ENCODE results near the gene FNBP1.

Gene FNBP1

DNA sequence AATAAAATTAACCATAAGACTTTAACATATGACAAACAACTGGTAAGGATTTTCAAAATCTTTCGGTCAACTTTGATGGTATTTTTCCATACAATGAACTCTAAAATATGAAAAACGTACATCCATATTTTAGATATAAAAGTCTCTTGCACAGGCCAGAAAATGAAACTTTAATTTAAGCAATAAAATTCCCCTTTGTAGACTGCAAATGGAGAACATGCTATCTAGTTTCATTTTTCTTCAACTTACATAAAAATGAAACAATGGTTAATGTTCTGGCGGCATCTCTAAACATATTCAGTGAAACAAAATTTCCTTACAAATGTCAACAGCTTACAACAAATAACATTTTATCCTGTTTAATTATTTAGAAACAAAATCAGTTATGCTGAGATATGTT lies 123.7 kb downstream of the FNBP1 start:
- DNase-seq (ENCODE audit: low read depth): no peak
- H3K4me3 ChIP-seq (ENCODE audit: low read length): no peak overlapping the region
- no peak for TF ChIP-seq CTCF (IDR thresholded peaks at IDR 0.05; ENCODE audit: insufficient read depth, low read depth, low read length, missing control alignments)

- no peak for TF ChIP-seq CTCF (IDR thresholded peaks at IDR 0.05; ENCODE audit: insufficient read depth, low read depth, low read length, missing control alignments)
- H3K4me3 ChIP-seq (ENCODE audit: low read length): no peak overlapping the region
- no peak for DNase-seq (ENCODE audit: low read depth)
These were observed 124.6 kb downstream of the FNBP1 start for GRCh38 chr9:129918296-129918950.

DNA sequence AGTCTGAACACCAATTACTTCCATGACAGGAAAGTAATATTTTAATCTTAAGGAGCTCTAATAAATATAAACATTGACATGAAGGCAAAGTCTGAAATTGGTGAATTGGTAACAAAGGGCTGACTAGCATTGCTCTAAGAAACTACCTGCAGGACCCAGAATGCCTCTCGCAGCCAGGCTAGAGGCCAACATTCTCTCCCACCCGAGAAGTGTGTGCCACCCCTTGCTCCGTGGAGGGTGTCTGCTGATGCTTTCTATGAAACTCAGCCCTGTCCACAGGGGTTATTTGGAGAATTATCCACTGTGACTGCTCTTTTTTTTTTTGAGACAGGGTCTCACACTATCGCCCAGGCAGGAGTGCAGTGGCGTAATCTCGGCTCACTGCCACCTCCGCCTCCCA lies 126.3 kb downstream of the FNBP1 start:
- no peak for TF ChIP-seq CTCF (IDR thresholded peaks at IDR 0.05; ENCODE audit: insufficient read depth, low read depth, low read length, missing control alignments)
- DNase-seq (ENCODE audit: low read depth): no peak
- no peak overlapping the region for H3K4me3 ChIP-seq (ENCODE audit: low read length)

GRCh38 chr9:129914051-129914450 lies 128.9 kb downstream of the FNBP1 start:
- no peak overlapping the region for H3K4me3 ChIP-seq (ENCODE audit: low read length)
- TF ChIP-seq CTCF (IDR thresholded peaks at IDR 0.05; ENCODE audit: insufficient read depth, low read depth, low read length, missing control alignments): no peak
- DNase-seq (ENCODE audit: low read depth): no peak

- DNase-seq (ENCODE audit: low read depth): peak; percentile 99
These were observed 132.1 kb downstream of the FNBP1 start for GRCh38 chr9:129910628-129911567.

GRCh38 chr9:129909851-129910250 lies 133.1 kb downstream of the FNBP1 start:
- no peak for DNase-seq (ENCODE audit: low read depth)
- no peak for TF ChIP-seq CTCF (IDR thresholded peaks at IDR 0.05; ENCODE audit: insufficient read depth, low read depth, low read length, missing control alignments)
- H3K4me3 ChIP-seq (ENCODE audit: low read length): no peak overlapping the region

More at GRCh38 chr9:129910628-129911567, 132.1 kb downstream of the FNBP1 start:
- no peak for TF ChIP-seq CTCF (IDR thresholded peaks at IDR 0.05; ENCODE audit: insufficient read depth, low read depth, low read length, missing control alignments)
- H3K4me3 ChIP-seq (ENCODE audit: low read length): no peak overlapping the region

Measured in epithelial cell of esophagus (primary cell).